NCI-H82 treated with DMSO at 0.1 percent for 48 hours (cell line): ENCODE measurements around the gene BRF1.

Source experiments
- DNase-seq: peaks from one replicate; lab custom pipeline; 2025; ENCODE audit not compliant: unreplicated experiment; lab: John Stamatoyannopoulos, UW

BRF1 gene

GRCh38 chr14:105213361-105213760 is 87.4 kb downstream of the BRF1 start:
- DNase-seq = no peak

GRCh38 chr14:105212541-105213300 is 88.1 kb downstream of the BRF1 start:
- no peak for DNase-seq

- DNase-seq = no peak
These were observed 89.1 kb downstream of the BRF1 start for GRCh38 chr14:105211758-105212089.

GRCh38 chr14:105211086-105211757 is 89.6 kb downstream of the BRF1 start:
- no peak for DNase-seq

- DNase-seq = no peak
These were observed 90.4 kb downstream of the BRF1 start for GRCh38 chr14:105210266-105211025.

- no peak for DNase-seq
These were observed 91.2 kb downstream of the BRF1 start for GRCh38 chr14:105209646-105210045.

- no peak for DNase-seq
These were observed 91.7 kb downstream of the BRF1 start for GRCh38 chr14:105209091-105209490.

GRCh38 chr14:105208738-105209075 is 92.1 kb downstream of the BRF1 start:
- no peak for DNase-seq

- DNase-seq = no peak
These were observed 92.6 kb downstream of the BRF1 start for GRCh38 chr14:105207996-105208737.

GRCh38 chr14:105207460-105207901 is 93.3 kb downstream of the BRF1 start:
- DNase-seq = no peak

- no peak for DNase-seq
These were observed 93.9 kb downstream of the BRF1 start for GRCh38 chr14:105206873-105207272.

- no peak for DNase-seq
These were observed 95.1 kb downstream of the BRF1 start for GRCh38 chr14:105205673-105206208.

GRCh38 chr14:105204931-105205672 is 95.7 kb downstream of the BRF1 start:
- DNase-seq = no peak

GRCh38 chr14:105204206-105204930 is 96.4 kb downstream of the BRF1 start:
- no peak for DNase-seq

GRCh38 chr14:105203701-105204100 is 97.1 kb downstream of the BRF1 start:
- no peak for DNase-seq

- DNase-seq = no peak
These were observed 97.7 kb downstream of the BRF1 start for GRCh38 chr14:105203057-105203531.

- DNase-seq = no peak
These were observed 98.8 kb downstream of the BRF1 start for GRCh38 chr14:105201925-105202513.

GRCh38 chr14:105201156-105201924 is 99.5 kb downstream of the BRF1 start:
- DNase-seq = no peak
